OCI-LY7 (cell line): ENCODE results near the gene MRPL40. TPM values are rescaled to one million over a fixed set of nuclear protein-coding genes. Genes with fewer than 3 reads are reported as not detected.

Experiments
- BruUV-seq: library from RNA; stranded (reverse); fragments of 400-500 nt; replicated peaks from 2 replicates; lab custom pipeline; 2021; lab: Mats Ljungman, UMichigan
- CTCF ChIA-PET: fragments of 300-600 bp; sonication (Branson Sonifier 250); formaldehyde crosslinking; loops from one replicate; lab custom pipeline; 2022; ENCODE audit warnings: antibody characterized with exemption; ENCODE audit not compliant: unreplicated experiment; lab: Charles Lee
- POLR2A ChIA-PET: fragments of 300-600 bp; sonication (Branson Sonifier 250); formaldehyde crosslinking; loops from one replicate; lab custom pipeline; 2022; ENCODE audit warnings: antibody characterized with exemption; lab: Charles Lee
- DNase-seq: peaks from one replicate; pipeline ENCODE4 v3.0.0-alpha.2; 2015; ENCODE audit warnings: low spot score
- H2AFZ ChIP-seq: fragments of 200-600 bp; sonication (generic), shearing (Covaris generic); 2 replicates; pipeline ENCODE4 v1.6.1; 2014; ENCODE audit warnings: mild to moderate bottlenecking, antibody characterized with exemption, low read length, moderate library complexity
- H3K27ac ChIP-seq: fragments of 200-600 bp; sonication (generic); 2 replicates; pipeline ENCODE4 v1.5.1; 2014; ENCODE audit warnings: mixed run types, low read depth, mild to moderate bottlenecking, moderate library complexity, low read length, inconsistent platforms; ENCODE audit not compliant: poor library complexity, severe bottlenecking
- H3K36me3 ChIP-seq: fragments of 200-600 bp; sonication (generic); 2 replicates; pipeline ENCODE4 v1.6.1; 2014; ENCODE audit warnings: mild to moderate bottlenecking, antibody characterized with exemption, low read length, moderate library complexity, mixed read lengths; ENCODE audit not compliant: insufficient read depth
- H3K4me1 ChIP-seq: fragments of 200-600 bp; sonication (generic); 2 replicates; pipeline ENCODE4 v1.5.1; 2014; ENCODE audit warnings: mild to moderate bottlenecking, low read length; ENCODE audit not compliant: insufficient read depth, poor library complexity, severe bottlenecking
- H3K4me2 ChIP-seq: fragments of 200-600 bp; sonication (generic); 2 replicates; pipeline ENCODE4 v1.6.1; 2014; ENCODE audit warnings: mild to moderate bottlenecking, low read length
- H3K4me3 ChIP-seq: fragments of 200-600 bp; sonication (generic); 2 replicates; pipeline ENCODE4 v1.5.1; 2014; ENCODE audit warnings: mild to moderate bottlenecking, low read depth, low read length; ENCODE audit not compliant: poor library complexity, severe bottlenecking
- H3K79me2 ChIP-seq: fragments of 200-600 bp; sonication (generic); 2 replicates; pipeline ENCODE4 v1.6.1; 2016; ENCODE audit warnings: low read depth, mild to moderate bottlenecking, low read length, moderate library complexity, mixed read lengths; ENCODE audit not compliant: insufficient read depth
- H3K9me2 ChIP-seq: fragments of 200-600 bp; sonication (generic); 2 replicates; pipeline ENCODE4 v1.6.1; 2016; ENCODE audit warnings: mild to moderate bottlenecking, low read length, mixed read lengths; ENCODE audit not compliant: insufficient read depth
- H3K9me3 ChIP-seq: fragments of 200-600 bp; sonication (generic); 2 replicates; pipeline ENCODE4 v1.6.1; 2014; ENCODE audit warnings: mild to moderate bottlenecking, mixed run types, low read length, mixed read lengths
- H4K20me1 ChIP-seq: fragments of 200-600 bp; sonication (generic); 2 replicates; pipeline ENCODE4 v1.6.1; 2014; ENCODE audit warnings: mild to moderate bottlenecking, antibody characterized with exemption, low read length, moderate library complexity, mixed read lengths; ENCODE audit not compliant: insufficient read depth
- CTCF ChIP-seq: fragments of 200-600 bp; sonication (generic); conservative IDR thresholded peaks from 2 replicates; pipeline ENCODE4 v1.5.1; 2014; ENCODE audit warnings: mild to moderate bottlenecking, antibody characterized with exemption, low read length, moderate library complexity, mixed read lengths
- EZH2phosphoT487 ChIP-seq: fragments of 200-600 bp; sonication (generic); IDR thresholded peaks from 2 replicates; pipeline ENCODE4 v1.6.1; 2018; ENCODE audit warnings: low read depth, borderline replicate concordance, mild to moderate bottlenecking, mixed run types, antibody characterized with exemption, low read length, moderate library complexity, mixed read lengths
- intact Hi-C: fragments of 100-400 bp; cut with micrococcal nuclease; formaldehyde crosslinking; loops from one replicate; pipeline ENCODE4 v1.10.0; 2022; ENCODE audit not compliant: unreplicated experiment
- total RNA-seq, 2 experiments: library from RNA; depleted of rRNA in 1 of 2; stranded (reverse); fragments of >200 nt in 1 of 2; shearing (Covaris generic) in 1 of 2; gene quantifications; 2 replicates each; pipeline ENCODE4 v1.2.3, GENCODE V29; 2014 to 2022

The MRPL40 gene
- total RNA-seq, 2 experiments from 2014 or later = 38.5 to 45.6 TPM

- peak within 1 kb of the TSS; percentile 98 for H3K4me3 ChIP-seq
- H3K4me2 ChIP-seq = peak within 1 kb of the TSS; percentile 96
- H2AFZ ChIP-seq = peak within 1 kb of the TSS; percentile 86
- ChIA-PET POLR2A (interaction anchor here (0.5 kb wide), 1 partner anchor 10 kb away, joined by 3 read pairs; no protein-coding TSS in a partner anchor), CTCF (no interaction called here)
- no peak for TF ChIP-seq EZH2phosphoT487
- no peak for TF ChIP-seq CTCF
- no peaks in the 10 kb centered on the region for H3K9me3 ChIP-seq
- peaks cover 53% of the 10 kb centered on the region for H3K79me2 ChIP-seq
- peaks cover 53% of the 10 kb centered on the region for H3K4me1 ChIP-seq
- H3K9me2 ChIP-seq = no peaks in the 10 kb centered on the region
- H4K20me1 ChIP-seq = peaks cover 35% of the 10 kb centered on the region
- intact Hi-C loops = loop anchor here (1.0 to 10.0 kb wide), 7 partner anchors 12 to 314 kb away; partner anchors contain the start of genes ESS2 and SLC25A1
- H3K36me3 ChIP-seq = peaks cover 62% of the 10 kb centered on the region
- peak within 1 kb of the TSS; percentile 94 for H3K27ac ChIP-seq
- no TSS peak for BruUV-seq
- peak; percentile 90 for DNase-seq
Measured at GRCh38 chr22:19431649-19432132, 654 bp upstream of the MRPL40 start, which contains the start of gene HIRA. Gene HIRA (minus strand): TSS chr22:19431733. CDS start chr22:19431476, 257 bp downstream.

GRCh38 chr22:19434401-19434800, 2.1 kb downstream of the MRPL40 start:
- peak overlapping the region; percentile 48 for H3K27ac ChIP-seq
- H3K9me2 ChIP-seq = no peaks in the 10 kb centered on the region
- peak overlapping the region; percentile 17; the same call in 1 of the 2 replicates for H3K4me2 ChIP-seq
- CTCF ChIA-PET = no interaction called here
- no peaks in the 10 kb centered on the region for H3K9me3 ChIP-seq
- H3K4me1 ChIP-seq = peaks cover 34% of the 10 kb centered on the region
- peaks cover 18% of the 10 kb centered on the region for H4K20me1 ChIP-seq
- TF ChIP-seq CTCF (no peak), EZH2phosphoT487 (no peak)
- peak; percentile 27 for DNase-seq
- BruUV-seq = no TSS peak
- H2AFZ ChIP-seq = no peak overlapping the region
- peaks cover 25% of the 10 kb centered on the region for H3K79me2 ChIP-seq
- intact Hi-C loops = loop anchor here (5.0 to 10.0 kb wide), 4 partner anchors 132 to 317 kb away; partner anchors contain the start of genes ESS2 and SLC25A1
- H3K36me3 ChIP-seq = peaks cover 55% of the 10 kb centered on the region; the same call in 1 of the 2 replicates
- POLR2A ChIA-PET = interaction anchor here (0.6 to 1.5 kb wide), 3 partner anchors 11 to 22 kb away, joined by 3 to 4 read pairs (median 3); no protein-coding TSS in a partner anchor
- no peak overlapping the region for H3K4me3 ChIP-seq
